PC-3 (cell line): ENCODE results near the gene SYVN1. TPM values are rescaled to one million over a fixed set of nuclear protein-coding genes. Genes with fewer than 3 reads are reported as not detected.

ENCODE experiments used
- ATAC-seq: fragments of 200-7000 bp; cut with Tn5 transposase; 2 replicates; pipeline ENCODE4 v1.9.1; 2020; ENCODE audit warnings: mild to moderate bottlenecking, moderate library complexity
- BruUV-seq: library from RNA; stranded (reverse); fragments of 400-500 nt; replicated peaks from 2 replicates; lab custom pipeline; 2021; lab: Mats Ljungman, UMichigan
- CTCF ChIA-PET: fragments of 300-600 bp; sonication (Branson Sonifier 250); formaldehyde crosslinking; loops from one replicate; lab custom pipeline; 2022; ENCODE audit warnings: antibody characterized with exemption; lab: Charles Lee
- POLR2A ChIA-PET: fragments of 300-600 bp; sonication (Branson Sonifier 250); formaldehyde crosslinking; loops from one replicate; lab custom pipeline; 2022; ENCODE audit warnings: antibody characterized with exemption; ENCODE audit not compliant: unreplicated experiment; lab: Charles Lee
- DNase-seq: peaks from one replicate; pipeline ENCODE4 v3.0.0-alpha.2; 2015
- H2AFZ ChIP-seq: fragments of 300-600 bp; sonication (generic); 2 replicates; pipeline ENCODE4 v1.6.0; 2016; ENCODE audit warnings: antibody characterized with exemption, low read length
- H3F3A ChIP-seq: fragments of 300-600 bp; sonication (generic); one replicate; pipeline ENCODE4 v1.6.0; 2017; ENCODE audit warnings: antibody characterized with exemption, low read length, control low read depth, mild to moderate bottlenecking; ENCODE audit not compliant: unreplicated experiment
- H3K27ac ChIP-seq: fragments of 300-600 bp; sonication (generic); 2 replicates; pipeline ENCODE4 v1.5.1; 2016; ENCODE audit warnings: mild to moderate bottlenecking, low read length
- H3K27me3 ChIP-seq: fragments of 300-600 bp; sonication (generic); 2 replicates; pipeline ENCODE4 v1.6.1; 2016; ENCODE audit warnings: low read length, mixed read lengths
- H3K36me3 ChIP-seq: fragments of 300-600 bp; sonication (generic); 2 replicates; pipeline ENCODE4 v1.6.1; 2016; ENCODE audit warnings: low read depth, mixed run types, low read length, mixed read lengths
- H3K4me1 ChIP-seq: fragments of 300-600 bp; sonication (generic); 2 replicates; pipeline ENCODE4 v1.5.1; 2016; ENCODE audit warnings: low read length; ENCODE audit not compliant: insufficient read depth
- H3K4me2 ChIP-seq: fragments of 300-600 bp; sonication (generic); 2 replicates; pipeline ENCODE4 v1.6.0; 2016; ENCODE audit warnings: low read length
- H3K4me3 ChIP-seq: fragments of 300-600 bp; sonication (generic); 2 replicates; pipeline ENCODE4 v1.5.1; 2016; ENCODE audit warnings: mild to moderate bottlenecking, low read length, mixed read lengths
- H3K79me2 ChIP-seq: fragments of 300-600 bp; sonication (generic); 2 replicates; pipeline ENCODE4 v1.6.1; 2017; ENCODE audit warnings: low read length, mixed read lengths
- H3K9ac ChIP-seq: fragments of 300-600 bp; sonication (generic); 2 replicates; pipeline ENCODE4 v1.6.0; 2016; ENCODE audit warnings: mild to moderate bottlenecking, low read length
- H3K9me2 ChIP-seq: fragments of 300-600 bp; sonication (generic); replicated peaks from 2 replicates; pipeline ENCODE4 v1.6.1; 2016; ENCODE audit warnings: mixed run types, low read length, mixed read lengths
- H3K9me3 ChIP-seq: fragments of 300-600 bp; sonication (generic); 2 replicates; pipeline ENCODE4 v1.6.1; 2016; ENCODE audit warnings: low read length, mixed read lengths
- H4K20me1 ChIP-seq: fragments of 300-600 bp; sonication (generic); 2 replicates; pipeline ENCODE4 v1.6.1; 2016; ENCODE audit warnings: low read length, mixed read lengths
- EZH2 ChIP-seq: fragments of 300-600 bp; sonication (generic); IDR thresholded peaks from one replicate; pipeline ENCODE4 v1.6.1; 2017; ENCODE audit warnings: antibody characterized with exemption, mild to moderate bottlenecking, low read length; ENCODE audit not compliant: unreplicated experiment
- EZH2phosphoT487 ChIP-seq: fragments of 300-600 bp; sonication (generic); IDR thresholded peaks from 2 replicates; pipeline ENCODE4 v1.6.1; 2018; ENCODE audit warnings: mild to moderate bottlenecking, antibody characterized with exemption, low read length, borderline replicate concordance
- intact Hi-C: fragments of 100-400 bp; cut with micrococcal nuclease; formaldehyde crosslinking; loops from 2 replicates; pipeline ENCODE4 v1.9.0; 2023
- total RNA-seq: library from RNA; depleted of rRNA; stranded (reverse); fragments of >200 nt; gene quantifications from 2 replicates; pipeline ENCODE4 v1.2.3, GENCODE V29; 2014
- TF ChIP-seq, protein P1 (sequence below): fragments of 300-600 bp; sonication (generic); conservative IDR thresholded peaks from 2 replicates; pipeline ENCODE4 v1.5.1; 2017; ENCODE audit warnings: antibody characterized with exemption, low read depth, mild to moderate bottlenecking, low read length

SYVN1 gene
- total RNA-seq, 1 experiment from 2014 or later: 22.3 TPM

- peaks cover 51% of the 10 kb centered on the region for H3K79me2 ChIP-seq
- peak within 1 kb of the TSS; percentile 86 for H3K4me2 ChIP-seq
- peak within 1 kb of the TSS; percentile 94 for H3K9ac ChIP-seq
- peaks cover 20% of the 10 kb centered on the region for H3F3A ChIP-seq
- no TSS peak for BruUV-seq
- intact Hi-C loops: loop anchor here (1.0 to 2.0 kb wide), 4 partner anchors 21 to 137 kb away; partner anchors contain the start of genes CAPN1 and VPS51
- no peaks in the 10 kb centered on the region for H3K9me2 ChIP-seq
- DNase-seq (peak; percentile 100), ATAC-seq (peak; percentile 59)
- H3K4me1 ChIP-seq: peaks cover 30% of the 10 kb centered on the region
- peak within 1 kb of the TSS; percentile 39 for H2AFZ ChIP-seq
- no peak for TF ChIP-seq EZH2phosphoT487
- TF ChIP-seq, protein P1, sequence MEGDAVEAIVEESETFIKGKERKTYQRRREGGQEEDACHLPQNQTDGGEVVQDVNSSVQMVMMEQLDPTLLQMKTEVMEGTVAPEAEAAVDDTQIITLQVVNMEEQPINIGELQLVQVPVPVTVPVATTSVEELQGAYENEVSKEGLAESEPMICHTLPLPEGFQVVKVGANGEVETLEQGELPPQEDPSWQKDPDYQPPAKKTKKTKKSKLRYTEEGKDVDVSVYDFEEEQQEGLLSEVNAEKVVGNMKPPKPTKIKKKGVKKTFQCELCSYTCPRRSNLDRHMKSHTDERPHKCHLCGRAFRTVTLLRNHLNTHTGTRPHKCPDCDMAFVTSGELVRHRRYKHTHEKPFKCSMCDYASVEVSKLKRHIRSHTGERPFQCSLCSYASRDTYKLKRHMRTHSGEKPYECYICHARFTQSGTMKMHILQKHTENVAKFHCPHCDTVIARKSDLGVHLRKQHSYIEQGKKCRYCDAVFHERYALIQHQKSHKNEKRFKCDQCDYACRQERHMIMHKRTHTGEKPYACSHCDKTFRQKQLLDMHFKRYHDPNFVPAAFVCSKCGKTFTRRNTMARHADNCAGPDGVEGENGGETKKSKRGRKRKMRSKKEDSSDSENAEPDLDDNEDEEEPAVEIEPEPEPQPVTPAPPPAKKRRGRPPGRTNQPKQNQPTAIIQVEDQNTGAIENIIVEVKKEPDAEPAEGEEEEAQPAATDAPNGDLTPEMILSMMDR: peak; percentile 97
- no peaks in the 10 kb centered on the region for H3K27me3 ChIP-seq
- CTCF ChIA-PET: interaction anchor here (0.7 kb wide), 1 partner anchor 264 kb away, joined by 3 read pairs; no protein-coding TSS in a partner anchor
- POLR2A ChIA-PET: interaction anchor here (0.6 kb wide), 2 partner anchors 602 to 882 kb away, joined by 3 to 4 read pairs; no protein-coding TSS in a partner anchor
- H3K4me3 ChIP-seq: peak within 1 kb of the TSS; percentile 77
- H3K27ac ChIP-seq: peak within 1 kb of the TSS; percentile 74
- 0 out of 2 replicates have a peak, but pooled peaks cover 3% of the 10 kb centered on the region for H4K20me1 ChIP-seq
- H3K9me3 ChIP-seq: no peaks in the 10 kb centered on the region
- peaks cover 20% of the 10 kb centered on the region for H3K36me3 ChIP-seq
These were observed 16.9 kb downstream of the SYVN1 start, which contains the start of gene ZNHIT2 for GRCh38 chr11:65117206-65118096. Gene ZNHIT2 (minus strand): TSS chr11:65117701. CDS start chr11:65117653, 48 bp downstream.

GRCh38 chr11:65116370-65117205, 17.7 kb downstream of the SYVN1 start:
- peak; percentile 4 for ATAC-seq
- peak overlapping the region; percentile 77 for H3K4me3 ChIP-seq
- 0 out of 2 replicates have a peak, but pooled peaks cover 3% of the 10 kb centered on the region for H4K20me1 ChIP-seq
- ChIA-PET CTCF (no interaction called here), POLR2A (interaction anchor here (0.5 to 0.6 kb wide), 2 partner anchors 18 to 603 kb away, joined by 3 read pairs; no protein-coding TSS in a partner anchor)
- peak overlapping the region; percentile 39 for H2AFZ ChIP-seq
- H3K27me3 ChIP-seq: no peaks in the 10 kb centered on the region
- peak; percentile 57 for DNase-seq
- H3K9me2 ChIP-seq: no peaks in the 10 kb centered on the region
- TF ChIP-seq EZH2phosphoT487: no peak
- TF ChIP-seq, protein P1: no peak
- TF ChIP-seq EZH2: no peak
- H3K36me3 ChIP-seq: peaks cover 20% of the 10 kb centered on the region
- peaks cover 43% of the 10 kb centered on the region for H3K79me2 ChIP-seq
- peak overlapping the region; percentile 94 for H3K9ac ChIP-seq
- no peaks in the 10 kb centered on the region for H3K9me3 ChIP-seq
- intact Hi-C loops: loop anchor here (1.0 to 2.0 kb wide), 4 partner anchors 20 to 138 kb away; partner anchors contain the start of genes CAPN1 and VPS51
- BruUV-seq: no TSS peak
- H3K4me1 ChIP-seq: peaks cover 30% of the 10 kb centered on the region
- peaks cover 20% of the 10 kb centered on the region for H3F3A ChIP-seq
- H3K4me2 ChIP-seq: peak overlapping the region; percentile 86
- H3K27ac ChIP-seq: peak overlapping the region; percentile 74
